GOT3 (cell line): ENCODE results near the gene TNRC6B.
"Not testable (repeated sequence)": the region's sequence is repeated elsewhere in the genome, so short reads cannot be mapped to it uniquely, and the experiment has no call there.

Experiments used
- DNase-seq: peaks from one replicate; lab custom pipeline; 2025; ENCODE audit warnings: mixed read lengths; lab: John Stamatoyannopoulos, UW

The TNRC6B gene, protein sequence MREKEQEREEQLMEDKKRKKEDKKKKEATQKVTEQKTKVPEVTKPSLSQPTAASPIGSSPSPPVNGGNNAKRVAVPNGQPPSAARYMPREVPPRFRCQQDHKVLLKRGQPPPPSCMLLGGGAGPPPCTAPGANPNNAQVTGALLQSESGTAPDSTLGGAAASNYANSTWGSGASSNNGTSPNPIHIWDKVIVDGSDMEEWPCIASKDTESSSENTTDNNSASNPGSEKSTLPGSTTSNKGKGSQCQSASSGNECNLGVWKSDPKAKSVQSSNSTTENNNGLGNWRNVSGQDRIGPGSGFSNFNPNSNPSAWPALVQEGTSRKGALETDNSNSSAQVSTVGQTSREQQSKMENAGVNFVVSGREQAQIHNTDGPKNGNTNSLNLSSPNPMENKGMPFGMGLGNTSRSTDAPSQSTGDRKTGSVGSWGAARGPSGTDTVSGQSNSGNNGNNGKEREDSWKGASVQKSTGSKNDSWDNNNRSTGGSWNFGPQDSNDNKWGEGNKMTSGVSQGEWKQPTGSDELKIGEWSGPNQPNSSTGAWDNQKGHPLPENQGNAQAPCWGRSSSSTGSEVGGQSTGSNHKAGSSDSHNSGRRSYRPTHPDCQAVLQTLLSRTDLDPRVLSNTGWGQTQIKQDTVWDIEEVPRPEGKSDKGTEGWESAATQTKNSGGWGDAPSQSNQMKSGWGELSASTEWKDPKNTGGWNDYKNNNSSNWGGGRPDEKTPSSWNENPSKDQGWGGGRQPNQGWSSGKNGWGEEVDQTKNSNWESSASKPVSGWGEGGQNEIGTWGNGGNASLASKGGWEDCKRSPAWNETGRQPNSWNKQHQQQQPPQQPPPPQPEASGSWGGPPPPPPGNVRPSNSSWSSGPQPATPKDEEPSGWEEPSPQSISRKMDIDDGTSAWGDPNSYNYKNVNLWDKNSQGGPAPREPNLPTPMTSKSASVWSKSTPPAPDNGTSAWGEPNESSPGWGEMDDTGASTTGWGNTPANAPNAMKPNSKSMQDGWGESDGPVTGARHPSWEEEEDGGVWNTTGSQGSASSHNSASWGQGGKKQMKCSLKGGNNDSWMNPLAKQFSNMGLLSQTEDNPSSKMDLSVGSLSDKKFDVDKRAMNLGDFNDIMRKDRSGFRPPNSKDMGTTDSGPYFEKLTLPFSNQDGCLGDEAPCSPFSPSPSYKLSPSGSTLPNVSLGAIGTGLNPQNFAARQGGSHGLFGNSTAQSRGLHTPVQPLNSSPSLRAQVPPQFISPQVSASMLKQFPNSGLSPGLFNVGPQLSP (N-terminal part only)

DNA sequence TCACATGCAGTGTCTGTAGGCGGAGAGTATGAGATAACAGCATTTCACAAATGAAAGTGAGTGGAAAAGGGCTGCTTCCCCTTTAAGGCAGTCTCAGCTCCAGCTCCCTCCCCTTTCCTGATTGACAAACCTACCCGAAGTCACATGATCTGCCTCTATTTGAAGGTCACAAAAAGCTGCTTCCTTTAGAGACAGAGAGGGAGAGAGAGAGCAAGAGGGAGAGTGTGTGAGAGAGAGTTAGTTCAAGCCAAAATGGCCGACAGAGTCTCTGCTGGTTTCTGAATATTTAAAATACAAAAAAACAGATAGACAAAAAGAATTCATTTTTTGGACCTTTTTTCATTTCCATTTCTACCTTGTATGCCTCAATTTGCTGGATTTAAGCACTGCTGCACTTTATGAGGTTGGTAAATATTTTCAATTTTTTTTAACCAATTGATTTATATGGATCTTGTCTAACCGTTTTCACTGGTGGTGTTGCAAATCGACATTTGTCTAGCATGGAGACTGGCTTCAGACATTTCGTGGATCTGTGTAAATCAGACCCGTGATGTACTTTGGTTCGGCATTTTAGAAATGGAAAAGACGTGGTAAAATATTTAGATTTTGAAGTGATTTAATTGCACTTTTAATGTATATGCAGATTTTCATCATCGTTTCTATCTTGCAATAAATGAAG, at the start of gene TNRC6B:
Gene TNRC6B (plus strand): TSS at position 188 of the 679 bp plus-strand sequence. CDS start 211 bp downstream, at position 399.
- no peak for DNase-seq

DNA sequence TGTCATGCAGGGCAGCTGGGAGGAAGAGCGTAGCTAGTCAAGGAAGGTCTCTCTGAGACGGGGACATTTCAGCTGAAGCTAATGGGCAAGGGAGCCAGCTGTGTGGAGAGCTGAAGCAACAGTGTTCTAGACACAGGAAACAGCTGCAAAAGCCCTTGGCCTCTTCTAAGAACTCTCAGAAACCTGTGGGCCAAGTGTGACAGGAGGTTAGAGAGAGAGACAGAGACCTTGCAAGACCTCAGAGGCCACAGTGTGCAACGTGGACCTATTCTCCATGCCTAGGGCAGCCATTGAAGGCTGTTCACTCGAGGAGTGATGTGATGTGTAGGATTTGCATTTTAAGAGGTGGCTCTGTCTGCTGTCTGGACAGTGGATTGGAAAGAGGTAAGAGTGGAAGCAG, 48.7 kb upstream of the TNRC6B start:
- DNase-seq = no peak

DNA sequence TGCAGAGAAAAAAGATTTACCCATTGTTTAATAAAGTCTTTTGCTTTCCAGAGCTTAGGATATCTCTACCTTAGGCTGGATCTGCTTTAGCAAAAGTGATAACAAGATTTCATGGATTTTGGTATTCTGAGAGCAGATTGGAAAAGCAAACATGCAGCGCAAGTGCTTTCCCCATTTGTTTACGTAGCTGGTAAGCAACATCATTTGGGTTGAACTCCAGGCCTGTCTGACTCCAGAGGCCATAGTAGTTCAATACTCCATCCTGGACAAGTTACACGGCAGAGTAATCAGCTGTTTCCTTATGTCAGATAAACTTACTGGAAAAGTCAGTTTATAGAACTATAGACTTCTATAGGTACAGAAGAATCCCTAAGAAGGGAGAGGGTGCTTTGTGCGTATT, 40.6 kb upstream of the TNRC6B start:
- DNase-seq = no peak

DNA sequence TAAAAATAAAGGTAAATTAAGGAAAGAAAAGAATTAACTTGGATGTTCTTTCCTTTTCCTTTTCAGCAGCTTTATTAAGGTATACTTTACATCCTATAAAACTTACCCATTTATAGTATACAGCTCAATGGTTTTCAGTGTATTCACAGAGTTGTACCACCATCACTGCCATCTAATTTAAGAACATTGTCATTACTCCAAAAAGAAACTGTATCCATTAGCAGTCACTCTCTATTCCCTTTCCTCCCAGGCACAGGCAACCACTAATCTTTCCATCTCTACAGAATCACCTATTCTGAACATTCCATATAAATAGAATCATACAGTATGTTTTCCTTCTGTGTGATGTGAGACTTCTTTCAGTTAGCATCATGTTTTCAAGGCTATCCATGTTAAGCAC, 38.9 kb upstream of the TNRC6B start:
- no peak for DNase-seq

DNA sequence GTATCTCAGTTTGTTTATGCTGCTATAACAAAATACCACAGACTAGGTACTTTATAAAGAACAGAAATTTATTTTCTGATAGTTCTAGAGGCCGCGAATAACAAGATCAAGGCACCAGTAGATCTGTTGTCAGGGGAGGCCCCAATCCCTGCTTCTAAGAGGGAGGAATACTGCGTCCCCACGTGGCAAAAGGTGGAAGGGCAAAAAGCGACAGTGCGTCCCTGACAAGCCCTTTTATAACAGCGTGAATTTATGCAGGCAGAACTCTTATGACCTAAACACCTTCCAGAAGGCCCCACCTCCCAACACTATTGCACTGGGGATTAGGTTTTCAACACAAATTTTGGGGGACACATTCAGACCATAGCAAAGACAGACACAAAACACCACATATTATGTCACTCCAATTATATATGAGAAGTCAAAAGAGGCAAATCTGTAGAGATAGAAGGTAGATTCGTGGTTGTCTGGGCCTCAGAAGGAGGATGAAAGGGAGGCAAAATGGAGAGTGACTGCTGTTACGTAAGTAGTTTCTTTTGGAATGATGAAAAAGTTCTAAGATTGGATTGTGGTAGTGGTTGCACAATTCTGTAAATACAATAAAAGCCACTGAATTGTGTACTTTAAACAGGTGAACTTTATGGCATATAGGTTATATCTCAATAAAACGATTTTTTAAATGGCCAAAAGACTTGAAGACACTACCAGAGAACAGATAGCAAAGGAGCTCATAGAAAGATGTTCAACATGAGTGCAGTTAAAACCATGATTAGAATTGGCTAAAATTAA, 30.1 kb upstream of the TNRC6B start:
- DNase-seq = no peak

DNA sequence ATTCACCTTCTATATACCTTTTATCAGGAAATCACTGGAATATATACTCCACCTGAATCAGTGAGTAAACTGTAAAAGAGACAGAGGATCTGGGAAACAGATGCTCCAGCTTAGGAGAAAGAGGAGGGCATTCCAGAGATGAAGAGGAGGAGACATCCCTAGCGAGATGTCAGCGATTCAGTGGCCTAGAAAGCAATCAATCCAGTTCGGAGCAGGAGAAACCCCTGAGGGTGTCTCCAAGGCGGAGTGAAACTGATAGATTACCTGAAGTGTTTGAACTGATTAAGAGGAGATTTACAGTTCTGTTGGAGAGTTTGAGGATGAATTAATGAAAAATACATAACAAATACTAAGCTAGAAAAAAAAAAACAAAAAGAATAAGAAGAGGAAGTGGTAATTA, 24.5 kb upstream of the TNRC6B start:
- no peak for DNase-seq

DNA sequence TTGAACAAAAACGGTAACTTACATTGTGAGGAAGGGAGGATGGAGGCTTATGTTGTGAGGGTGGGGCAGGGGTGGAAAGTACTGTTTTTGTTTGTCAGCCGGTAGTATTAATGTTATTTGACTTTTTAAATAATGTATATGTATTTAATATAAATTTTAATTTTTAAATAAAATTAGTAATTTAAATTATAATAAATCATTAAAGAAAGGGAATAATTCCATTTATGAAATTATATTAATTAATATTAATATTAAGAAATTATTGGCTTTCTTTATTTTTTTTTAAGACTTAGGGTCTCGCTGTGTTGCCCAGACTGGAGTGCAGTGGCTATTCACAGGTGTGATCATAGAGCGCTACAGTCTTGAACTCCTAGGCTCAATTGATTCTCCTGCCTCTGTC, 24.0 kb upstream of the TNRC6B start:
- DNase-seq = no peak

DNA sequence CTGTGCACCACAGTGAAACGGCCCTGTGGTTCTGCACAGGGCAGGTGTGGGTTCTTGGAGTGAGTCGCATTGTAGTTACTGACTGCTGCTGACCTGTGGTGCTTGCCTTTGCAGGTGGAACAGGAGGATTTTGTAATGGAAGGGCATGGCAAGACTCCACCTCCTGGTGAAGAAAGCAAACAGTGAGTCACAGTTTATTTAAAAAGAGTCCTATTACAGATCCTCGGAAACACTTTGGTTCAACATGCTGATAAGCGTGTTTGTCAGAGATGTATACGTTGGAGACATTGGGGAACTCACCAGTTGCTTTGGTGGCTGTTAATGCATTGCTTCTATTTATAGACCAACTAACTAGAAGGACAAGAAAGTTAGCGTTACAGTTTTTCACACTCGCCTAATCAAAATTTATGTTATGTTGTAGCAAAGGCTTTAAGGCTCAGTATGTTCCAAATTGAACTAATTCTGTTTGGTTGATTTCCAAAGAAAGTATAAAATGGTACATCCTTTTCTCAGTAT, 21.7 kb upstream of the TNRC6B start:
- no peak for DNase-seq

DNA sequence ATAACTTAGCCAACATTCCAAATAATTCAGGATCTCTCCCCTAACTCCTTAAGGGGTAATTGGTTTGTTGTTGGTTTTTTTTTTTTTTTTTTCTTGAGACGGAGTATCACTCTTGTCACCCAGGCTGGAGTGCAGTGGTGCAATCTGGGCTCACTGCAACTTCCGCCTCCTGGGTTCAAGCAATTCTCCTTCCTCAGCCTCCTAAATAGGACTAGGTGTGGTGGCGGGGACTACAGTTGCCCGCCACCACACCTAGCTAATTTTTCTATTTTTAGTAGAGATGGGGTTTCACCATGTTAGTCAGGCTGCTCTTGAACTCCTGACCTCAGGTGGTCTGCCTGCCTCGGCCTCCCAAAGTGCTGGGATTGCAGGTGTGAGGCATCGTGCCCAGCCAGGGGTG, 21.0 kb upstream of the TNRC6B start:
- DNase-seq = not testable (repeated sequence)

DNA sequence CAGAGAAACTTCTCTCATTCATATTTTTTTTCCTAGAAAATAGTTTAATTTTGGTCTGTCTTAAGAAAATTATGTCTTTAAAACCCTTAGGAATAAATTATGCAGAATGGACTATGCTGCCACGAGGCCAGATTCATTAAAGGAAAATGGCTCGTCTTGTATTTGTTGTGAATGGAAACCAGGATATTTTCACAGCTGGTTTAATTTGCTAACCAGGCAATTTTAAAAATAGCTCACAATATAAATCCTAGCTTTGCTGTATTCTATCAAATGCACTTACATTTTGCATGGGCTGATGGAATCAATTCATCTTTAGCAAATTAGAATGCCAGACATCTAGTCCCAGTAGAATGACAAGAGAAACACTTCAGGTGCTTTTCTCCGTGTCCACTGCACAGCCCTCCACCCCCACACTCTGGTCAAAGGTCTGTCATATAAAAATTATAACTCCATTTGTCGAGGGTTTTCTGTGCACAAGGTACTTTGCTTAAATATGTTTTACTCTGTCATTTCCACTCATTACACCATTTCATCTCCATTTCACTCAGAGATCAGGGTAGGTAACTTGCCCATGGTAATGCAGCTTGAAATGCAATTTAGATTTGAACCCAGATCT, 20.3 kb upstream of the TNRC6B start:
- DNase-seq = no peak

DNA sequence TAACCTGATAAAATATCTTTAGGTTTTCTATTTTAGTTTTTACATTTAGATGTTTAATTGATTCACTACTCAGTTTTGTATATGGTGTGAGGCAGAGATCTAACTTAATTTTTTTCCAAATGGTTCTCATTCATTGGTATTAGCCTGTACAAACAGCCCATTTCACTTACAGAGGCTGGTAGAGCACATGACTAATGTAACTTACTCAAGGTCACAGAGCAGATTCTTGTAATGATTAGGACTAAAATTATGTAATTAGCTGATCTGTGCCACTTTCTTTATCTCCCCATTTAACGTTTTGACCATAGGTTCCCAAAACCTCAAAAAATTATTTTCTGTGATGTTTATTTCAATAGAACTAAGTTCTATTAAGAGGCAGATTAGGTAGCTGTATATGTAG, 16.5 kb upstream of the TNRC6B start:
- no peak for DNase-seq

DNA sequence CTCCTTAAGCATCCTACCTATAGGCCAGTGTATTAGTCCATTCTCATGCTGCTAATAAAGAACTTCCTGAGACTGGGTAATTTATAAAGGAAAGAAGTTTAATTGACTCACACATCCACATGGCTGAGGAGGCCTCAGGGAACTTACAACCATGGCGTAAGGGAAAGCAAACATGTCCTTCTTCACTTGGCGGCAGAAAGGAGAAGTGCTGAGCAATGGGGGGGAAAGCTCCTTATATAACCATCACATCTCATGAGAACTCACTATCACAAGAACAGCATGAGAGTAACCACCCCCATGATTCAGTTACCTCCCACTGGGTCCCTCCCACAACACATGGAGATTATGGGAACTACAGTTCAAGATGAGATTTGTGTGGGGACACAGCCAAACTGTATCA, 12.2 kb upstream of the TNRC6B start:
- not testable (repeated sequence) for DNase-seq

DNA sequence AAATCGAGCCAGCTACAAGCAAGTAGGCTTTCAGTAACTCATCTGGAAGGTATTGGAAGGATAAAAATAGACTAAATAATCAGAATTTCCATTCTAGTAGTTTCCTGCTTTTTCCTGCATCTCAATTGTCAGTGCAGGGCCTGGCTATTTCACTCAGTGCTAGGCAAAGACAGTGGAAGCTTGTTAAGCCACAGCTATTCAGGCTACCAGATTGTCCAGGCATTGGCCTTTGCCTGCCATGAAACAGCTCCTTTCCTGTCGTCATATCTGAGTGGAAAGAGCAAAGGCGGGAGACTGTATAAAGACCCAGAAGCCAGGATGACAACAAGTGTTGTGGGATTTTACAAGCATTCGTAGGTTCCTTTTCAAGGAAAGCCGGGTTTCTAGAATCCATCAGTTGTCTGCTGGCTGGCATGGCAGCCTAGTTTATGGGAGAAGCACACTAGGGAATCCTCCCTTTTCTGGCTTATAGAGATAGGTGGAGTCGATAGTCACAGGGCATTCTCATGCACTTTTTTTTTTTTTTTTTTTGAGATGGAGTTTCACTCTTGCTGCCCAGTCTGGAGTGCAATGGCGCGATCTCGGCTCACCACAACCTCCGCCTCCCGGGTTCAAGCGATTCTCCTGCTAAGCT, 2.0 kb upstream of the TNRC6B start:
- DNase-seq = no peak

DNA sequence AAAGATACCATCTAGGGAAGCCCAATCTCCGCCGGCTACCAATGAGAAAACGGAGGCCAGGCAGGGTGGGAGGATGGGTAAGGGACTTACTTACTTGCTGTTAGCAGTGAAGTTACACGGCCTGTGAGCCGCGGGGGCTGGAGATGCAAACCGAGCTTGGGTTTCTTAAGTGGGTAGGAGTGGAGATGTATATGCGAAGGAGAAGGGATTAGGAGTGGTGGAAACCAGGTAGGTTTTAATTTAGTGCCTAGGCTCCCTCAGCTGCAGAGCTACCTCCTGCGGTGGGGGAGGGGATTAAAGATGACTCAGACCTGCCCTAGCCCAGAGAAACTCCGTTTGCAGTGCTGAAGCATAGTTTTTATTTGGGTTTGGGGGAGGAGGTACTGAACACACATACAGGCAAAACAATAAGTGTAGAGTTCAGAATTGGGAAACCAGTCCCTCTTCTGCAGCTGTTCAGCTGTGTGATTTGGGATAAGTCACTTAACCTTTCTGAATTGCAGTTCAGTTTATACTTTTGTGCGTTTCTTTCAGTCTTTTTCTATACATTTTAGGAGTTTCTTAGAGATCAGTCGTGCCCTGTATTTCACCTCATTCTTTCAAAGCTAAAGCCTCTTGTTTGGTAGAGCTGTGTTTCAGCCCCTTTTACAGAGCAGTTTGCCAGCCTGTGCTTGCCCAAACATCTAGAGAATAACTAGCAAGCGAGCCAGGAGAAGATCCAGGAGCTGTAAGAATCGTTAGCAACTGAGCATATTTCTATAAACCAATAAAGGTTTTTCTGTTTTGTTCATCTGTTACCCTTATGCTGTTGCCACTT, 596 bp upstream of the TNRC6B start:
- DNase-seq = no peak

DNA sequence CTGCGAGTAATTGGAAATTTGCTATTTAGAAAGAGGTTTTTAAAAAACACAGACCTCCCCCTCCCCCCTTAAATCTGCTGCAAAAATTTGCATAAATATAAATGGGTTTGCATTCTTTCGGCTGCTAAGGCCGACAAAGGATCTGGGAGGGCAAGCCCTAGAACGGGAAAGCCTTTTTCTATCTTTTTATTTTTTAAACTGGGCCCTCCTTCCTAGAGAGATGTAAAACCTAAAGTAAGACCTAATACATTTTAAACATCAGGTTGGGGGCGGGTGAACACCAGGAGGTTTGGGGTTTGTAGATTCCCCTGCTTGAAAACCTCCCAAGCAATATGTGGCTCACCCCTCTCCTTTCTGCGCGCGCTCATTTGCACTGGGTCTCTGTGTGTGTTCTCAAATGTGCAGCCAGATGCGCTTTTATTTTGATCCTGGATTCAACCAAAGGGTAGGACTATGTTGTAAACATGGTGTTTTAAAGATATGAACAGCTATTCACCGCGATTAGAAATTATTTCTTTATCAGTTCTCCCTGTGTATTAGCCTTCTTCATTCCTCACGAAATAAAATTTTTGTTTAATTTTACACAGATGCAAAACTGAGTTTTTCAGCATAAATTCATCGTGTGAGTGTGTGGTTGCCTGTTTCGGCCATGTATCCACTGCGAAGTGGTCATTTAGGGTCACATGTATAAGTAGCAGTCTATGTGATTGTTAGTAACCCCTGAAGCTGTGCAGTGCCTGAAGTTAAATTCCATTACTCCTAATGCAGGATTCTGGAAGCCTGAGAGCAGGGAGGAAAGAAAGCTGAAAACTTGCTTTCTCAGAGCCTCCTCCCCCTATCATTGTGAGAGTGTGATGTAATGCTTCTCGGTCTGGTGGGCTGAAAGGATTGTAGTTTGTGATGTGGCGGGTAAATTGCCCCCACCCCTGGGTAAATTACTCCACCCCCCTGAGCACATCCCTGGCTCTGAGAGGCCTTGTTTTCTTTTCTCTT, 988 bp downstream of the TNRC6B start:
- no peak for DNase-seq

DNA sequence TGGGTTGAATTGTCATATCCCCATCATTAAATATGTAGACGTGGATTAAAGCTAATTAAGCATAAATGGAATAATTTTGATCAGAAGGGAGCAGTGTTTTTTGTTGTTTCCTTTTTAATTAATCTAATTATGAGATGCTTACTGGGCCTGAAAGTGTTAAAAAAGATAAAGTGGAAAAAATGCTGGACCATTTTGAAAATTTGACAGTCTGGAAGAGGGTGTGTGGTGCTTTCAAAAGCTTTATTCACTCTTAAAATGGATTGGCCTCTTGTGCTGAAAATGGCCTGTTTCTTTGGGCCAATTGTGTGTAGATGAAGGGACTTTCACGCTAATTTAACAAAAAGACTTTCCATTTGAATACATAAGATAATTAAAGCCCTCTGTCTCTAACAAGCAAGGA, 1.8 kb downstream of the TNRC6B start:
- no peak for DNase-seq

DNA sequence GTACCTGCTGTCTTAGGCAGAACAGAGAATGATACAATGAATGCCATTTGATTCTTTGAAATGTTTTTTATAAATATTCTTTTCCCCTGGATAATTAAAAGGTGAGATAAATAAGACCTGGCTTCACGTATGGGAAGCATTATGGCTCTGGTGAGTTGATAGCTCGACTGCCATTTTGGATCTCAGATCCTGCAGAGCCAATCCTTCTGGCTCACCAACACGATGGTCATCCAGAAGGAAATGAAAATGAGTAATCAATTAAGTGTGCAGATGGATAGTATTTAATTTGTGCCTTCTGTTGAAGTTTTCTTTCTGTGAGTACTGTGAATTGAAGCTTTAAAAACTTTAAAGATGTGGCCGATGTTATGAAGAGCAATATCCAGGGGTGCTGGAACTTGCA, 2.7 kb downstream of the TNRC6B start:
- no peak for DNase-seq

DNA sequence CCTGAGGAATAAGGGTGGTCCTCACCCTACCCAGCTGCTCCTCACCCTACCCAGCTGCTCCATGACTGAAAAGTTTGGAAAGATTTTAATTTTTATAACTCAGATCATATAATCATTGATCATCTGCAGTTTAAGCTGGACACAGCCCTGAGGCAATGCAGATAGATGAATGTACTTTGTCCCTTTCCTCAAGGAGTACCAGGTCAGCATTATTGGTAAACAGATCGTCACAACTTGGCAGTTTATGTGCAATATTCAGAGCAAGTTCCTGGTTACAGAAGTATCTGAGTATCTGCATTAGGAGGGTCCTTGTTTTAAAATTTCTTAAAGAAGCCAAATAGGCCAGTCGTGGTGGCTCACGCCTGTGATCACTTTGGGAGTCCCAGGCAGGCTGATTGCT, 3.6 kb downstream of the TNRC6B start:
- DNase-seq = no peak
